KMS-11 (cell line): ENCODE results near the gene CSNK1D.

ENCODE experiments used
- H2AFZ ChIP-seq: fragments of 200-600 bp; sonication (generic); 2 replicates; pipeline ENCODE4 v1.6.1; 2016; ENCODE audit warnings: antibody characterized with exemption, mixed run types, low read depth
- H3K27ac ChIP-seq: fragments of 200-600 bp; sonication (generic); 2 replicates; pipeline ENCODE4 v1.6.1; 2016; ENCODE audit warnings: mild to moderate bottlenecking, mixed run types
- H3K27me3 ChIP-seq: fragments of 200-600 bp; sonication (generic); 2 replicates; pipeline ENCODE4 v1.6.1; 2017; ENCODE audit warnings: mild to moderate bottlenecking, low read depth, mixed run types, moderate library complexity; ENCODE audit not compliant: insufficient read depth
- H3K36me3 ChIP-seq: fragments of 200-600 bp; sonication (generic); 2 replicates; pipeline ENCODE4 v1.6.1; 2017; ENCODE audit warnings: mild to moderate bottlenecking, mixed run types; ENCODE audit not compliant: insufficient read depth
- H3K4me1 ChIP-seq: fragments of 200-600 bp; sonication (generic); 2 replicates; pipeline ENCODE4 v1.6.1; 2016; ENCODE audit warnings: mild to moderate bottlenecking, low read depth, mixed run types; ENCODE audit not compliant: poor library complexity, severe bottlenecking
- H3K4me2 ChIP-seq: fragments of 200-600 bp; sonication (generic); 2 replicates; pipeline ENCODE4 v1.7.0; 2016; ENCODE audit warnings: mild to moderate bottlenecking, mixed run types
- H3K4me3 ChIP-seq: fragments of 200-600 bp; sonication (generic); IDR thresholded peaks from 2 replicates; pipeline ENCODE4 v1.6.1; 2017; ENCODE audit warnings: low read depth, low read length, mixed read lengths; ENCODE audit not compliant: insufficient read depth
- H3K79me2 ChIP-seq: fragments of 200-600 bp; sonication (generic); 2 replicates; pipeline ENCODE4 v1.6.1; 2016; ENCODE audit warnings: low read depth, mixed run types; ENCODE audit not compliant: insufficient read depth
- H3K9ac ChIP-seq: fragments of 200-600 bp; sonication (generic); 2 replicates; pipeline ENCODE4 v1.6.1; 2016; ENCODE audit warnings: mild to moderate bottlenecking, mixed run types
- H4K20me1 ChIP-seq: fragments of 200-600 bp; sonication (generic); 2 replicates; pipeline ENCODE4 v1.6.1; 2016; ENCODE audit warnings: mild to moderate bottlenecking, mixed run types; ENCODE audit not compliant: insufficient read depth
- TF ChIP-seq, protein P1 (sequence below): fragments of 200-600 bp; sonication (generic); conservative IDR thresholded peaks from 2 replicates; pipeline ENCODE4 v1.6.1; 2017; ENCODE audit warnings: low read depth, mild to moderate bottlenecking, antibody characterized with exemption, low read length, moderate library complexity, mixed read lengths

CSNK1D gene

DNA sequence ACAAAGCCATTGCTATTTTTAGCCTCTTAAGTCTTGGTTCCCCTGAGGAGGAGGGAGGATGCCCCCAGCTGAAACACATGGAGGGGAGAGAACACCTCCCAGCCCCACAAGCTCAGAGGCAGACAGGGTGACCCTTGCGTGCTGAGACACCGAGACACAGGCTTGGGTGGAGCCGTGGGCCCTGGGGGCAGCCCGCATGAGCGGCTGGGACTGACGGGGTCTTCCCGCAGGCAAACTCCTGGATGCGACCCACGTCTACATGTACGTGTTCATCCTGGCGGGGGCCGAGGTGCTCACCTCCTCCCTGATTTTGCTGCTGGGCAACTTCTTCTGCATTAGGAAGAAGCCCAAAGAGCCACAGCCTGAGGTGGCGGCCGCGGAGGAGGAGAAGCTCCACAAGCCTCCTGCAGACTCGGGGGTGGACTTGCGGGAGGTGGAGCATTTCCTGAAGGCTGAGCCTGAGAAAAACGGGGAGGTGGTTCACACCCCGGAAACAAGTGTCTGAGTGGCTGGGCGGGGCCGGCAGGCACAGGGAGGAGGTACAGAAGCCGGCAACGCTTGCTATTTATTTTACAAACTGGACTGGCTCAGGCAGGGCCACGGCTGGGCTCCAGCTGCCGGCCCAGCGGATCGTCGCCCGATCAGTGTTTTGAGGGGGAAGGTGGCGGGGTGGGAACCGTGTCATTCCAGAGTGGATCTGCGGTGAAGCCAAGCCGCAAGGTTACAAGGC lies 34.9 kb downstream of the CSNK1D start:
- Histone ChIP-seq H2AFZ (peak overlapping the region; percentile 32; the same call in 1 of the 2 replicates), H3K27ac (peak overlapping the region; percentile 47), H3K9ac (peak overlapping the region; percentile 40; the same call in 1 of the 2 replicates), H3K79me2 (no peaks in the 10 kb centered on the region; the same call in 1 of the 2 replicates), H3K4me2 (peak overlapping the region; percentile 96), H3K27me3 (peaks cover 9% of the 10 kb centered on the region; the same call in 1 of the 2 replicates), H3K36me3 (no peaks in the 10 kb centered on the region), H3K4me1 (peaks cover 36% of the 10 kb centered on the region), H4K20me1 (no peaks in the 10 kb centered on the region), H3K4me3 (no peak overlapping the region)
- TF ChIP-seq, protein P1, sequence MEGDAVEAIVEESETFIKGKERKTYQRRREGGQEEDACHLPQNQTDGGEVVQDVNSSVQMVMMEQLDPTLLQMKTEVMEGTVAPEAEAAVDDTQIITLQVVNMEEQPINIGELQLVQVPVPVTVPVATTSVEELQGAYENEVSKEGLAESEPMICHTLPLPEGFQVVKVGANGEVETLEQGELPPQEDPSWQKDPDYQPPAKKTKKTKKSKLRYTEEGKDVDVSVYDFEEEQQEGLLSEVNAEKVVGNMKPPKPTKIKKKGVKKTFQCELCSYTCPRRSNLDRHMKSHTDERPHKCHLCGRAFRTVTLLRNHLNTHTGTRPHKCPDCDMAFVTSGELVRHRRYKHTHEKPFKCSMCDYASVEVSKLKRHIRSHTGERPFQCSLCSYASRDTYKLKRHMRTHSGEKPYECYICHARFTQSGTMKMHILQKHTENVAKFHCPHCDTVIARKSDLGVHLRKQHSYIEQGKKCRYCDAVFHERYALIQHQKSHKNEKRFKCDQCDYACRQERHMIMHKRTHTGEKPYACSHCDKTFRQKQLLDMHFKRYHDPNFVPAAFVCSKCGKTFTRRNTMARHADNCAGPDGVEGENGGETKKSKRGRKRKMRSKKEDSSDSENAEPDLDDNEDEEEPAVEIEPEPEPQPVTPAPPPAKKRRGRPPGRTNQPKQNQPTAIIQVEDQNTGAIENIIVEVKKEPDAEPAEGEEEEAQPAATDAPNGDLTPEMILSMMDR, result no peak

DNA sequence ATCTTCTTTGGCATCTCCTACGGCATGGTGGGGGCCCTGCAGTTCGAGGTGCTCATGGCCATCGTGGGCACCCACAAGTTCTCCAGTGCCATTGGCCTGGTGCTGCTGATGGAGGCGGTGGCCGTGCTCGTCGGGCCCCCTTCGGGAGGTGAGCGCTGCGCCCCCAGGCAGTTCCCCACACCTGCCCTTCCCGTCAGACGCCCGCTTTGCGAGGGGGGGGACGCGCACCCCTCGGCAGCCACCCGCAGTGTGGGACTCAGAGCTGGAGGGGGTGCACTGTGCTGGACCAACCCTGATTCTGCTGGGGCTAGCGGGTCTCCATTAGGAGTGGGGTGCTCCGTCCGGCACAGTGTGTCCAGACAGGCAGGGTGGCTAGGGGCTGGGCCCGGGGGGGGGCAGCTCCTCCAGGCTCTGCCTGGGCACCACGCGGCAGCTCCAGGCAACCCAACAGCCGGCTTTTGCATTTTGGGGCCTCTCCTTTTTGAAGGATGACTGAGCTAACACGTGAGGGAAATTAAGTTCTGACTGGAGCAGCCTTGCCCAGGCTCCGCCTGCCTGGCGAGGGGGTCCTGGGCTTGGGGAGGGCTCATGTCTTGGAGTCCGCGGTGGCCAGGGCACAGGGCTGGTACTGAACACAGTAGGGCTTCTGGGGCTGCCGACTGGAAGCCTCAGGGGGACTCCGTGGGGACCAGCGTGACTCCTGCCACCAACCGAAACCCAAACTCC lies 35.6 kb downstream of the CSNK1D start:
- Histone ChIP-seq H3K36me3 (no peaks in the 10 kb centered on the region), H4K20me1 (no peaks in the 10 kb centered on the region)

DNA sequence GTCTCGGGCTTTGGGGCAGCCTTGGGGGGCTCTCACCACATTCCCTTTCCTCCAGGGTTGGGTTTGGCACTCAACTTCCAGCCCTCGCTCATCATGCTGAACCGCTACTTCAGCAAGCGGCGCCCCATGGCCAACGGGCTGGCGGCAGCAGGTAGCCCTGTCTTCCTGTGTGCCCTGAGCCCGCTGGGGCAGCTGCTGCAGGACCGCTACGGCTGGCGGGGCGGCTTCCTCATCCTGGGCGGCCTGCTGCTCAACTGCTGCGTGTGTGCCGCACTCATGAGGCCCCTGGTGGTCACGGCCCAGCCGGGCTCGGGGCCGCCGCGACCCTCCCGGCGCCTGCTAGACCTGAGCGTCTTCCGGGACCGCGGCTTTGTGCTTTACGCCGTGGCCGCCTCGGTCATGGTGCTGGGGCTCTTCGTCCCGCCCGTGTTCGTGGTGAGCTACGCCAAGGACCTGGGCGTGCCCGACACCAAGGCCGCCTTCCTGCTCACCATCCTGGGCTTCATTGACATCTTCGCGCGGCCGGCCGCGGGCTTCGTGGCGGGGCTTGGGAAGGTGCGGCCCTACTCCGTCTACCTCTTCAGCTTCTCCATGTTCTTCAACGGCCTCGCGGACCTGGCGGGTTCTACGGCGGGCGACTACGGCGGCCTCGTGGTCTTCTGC lies 36.3 kb downstream of the CSNK1D start:
- no peak overlapping the region for H2AFZ ChIP-seq
- peaks cover 36% of the 10 kb centered on the region for H3K4me1 ChIP-seq
- no peak overlapping the region for H3K9ac ChIP-seq
- no peak overlapping the region for H3K4me2 ChIP-seq
- no peaks in the 10 kb centered on the region for H3K79me2 ChIP-seq
- H3K4me3 ChIP-seq, result no peak overlapping the region
- no peak overlapping the region for H3K27ac ChIP-seq
- TF ChIP-seq, protein P1, result no peak
- no peaks in the 10 kb centered on the region for H3K36me3 ChIP-seq
- no peaks in the 10 kb centered on the region for H4K20me1 ChIP-seq
- H3K27me3 ChIP-seq, result peaks cover 9% of the 10 kb centered on the region; the same call in 1 of the 2 replicates

More for the DNA sequence above, 35.6 kb downstream of the CSNK1D start:
- TF ChIP-seq, protein P1, result no peak
- peak overlapping the region; percentile 96 for H3K4me2 ChIP-seq
- no peak overlapping the region for H3K4me3 ChIP-seq
- H2AFZ ChIP-seq, result peak overlapping the region; percentile 32; the same call in 1 of the 2 replicates
- peaks cover 36% of the 10 kb centered on the region for H3K4me1 ChIP-seq
- H3K79me2 ChIP-seq, result no peaks in the 10 kb centered on the region; the same call in 1 of the 2 replicates
- H3K27me3 ChIP-seq, result peaks cover 9% of the 10 kb centered on the region; the same call in 1 of the 2 replicates
- H3K27ac ChIP-seq, result peak overlapping the region; percentile 47
- peak overlapping the region; percentile 40; the same call in 1 of the 2 replicates for H3K9ac ChIP-seq

DNA sequence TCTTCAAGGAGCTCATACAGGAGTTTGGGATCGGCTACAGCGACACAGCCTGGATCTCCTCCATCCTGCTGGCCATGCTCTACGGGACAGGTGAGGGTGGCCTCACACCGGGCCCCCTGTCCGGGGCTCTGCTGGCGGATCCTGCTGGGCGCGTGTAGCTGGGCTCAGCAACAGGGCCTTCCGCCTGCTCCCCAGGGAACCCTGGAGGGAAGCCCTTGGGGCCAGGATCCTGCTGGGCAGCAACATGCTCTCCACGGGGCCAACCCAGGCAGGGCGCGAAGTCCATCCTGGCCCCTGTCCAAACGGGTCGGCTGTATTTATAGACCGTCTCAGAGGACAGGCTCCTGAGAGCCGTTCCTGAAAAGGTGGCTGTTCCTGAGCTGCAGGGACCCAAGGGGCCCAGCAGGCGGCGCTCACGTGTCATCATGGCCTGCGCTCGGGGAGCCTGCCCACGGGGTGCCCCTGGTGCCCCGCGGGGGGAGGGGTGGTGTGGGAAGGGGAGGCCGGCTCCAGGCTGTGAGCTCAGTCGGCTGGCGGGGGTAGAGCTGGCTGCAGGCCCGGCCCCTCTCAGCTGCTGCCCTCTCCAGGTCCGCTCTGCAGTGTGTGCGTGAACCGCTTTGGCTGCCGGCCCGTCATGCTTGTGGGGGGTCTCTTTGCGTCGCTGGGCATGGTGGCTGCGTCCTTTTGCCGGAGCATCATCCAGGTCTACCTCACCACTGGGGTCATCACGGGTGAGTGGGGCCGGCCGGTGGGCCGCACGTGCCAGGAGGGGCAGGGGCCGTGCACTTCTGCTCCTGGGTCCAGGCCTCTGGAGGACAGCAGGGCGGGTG lies 37.1 kb downstream of the CSNK1D start:
- peaks cover 9% of the 10 kb centered on the region; the same call in 1 of the 2 replicates for H3K27me3 ChIP-seq
- no peaks in the 10 kb centered on the region for H4K20me1 ChIP-seq
- peaks cover 36% of the 10 kb centered on the region for H3K4me1 ChIP-seq
- TF ChIP-seq, protein P1, result peak; percentile 98
- no peak overlapping the region for H3K9ac ChIP-seq
- no peaks in the 10 kb centered on the region for H3K79me2 ChIP-seq
- no peak overlapping the region for H3K27ac ChIP-seq
- H3K4me3 ChIP-seq, result no peak overlapping the region
- H3K4me2 ChIP-seq, result no peak overlapping the region
- no peak overlapping the region for H2AFZ ChIP-seq
- H3K36me3 ChIP-seq, result no peaks in the 10 kb centered on the region
